ENCODE measurements around the gene TMEM270. TPM values are rescaled to one million over a fixed set of nuclear protein-coding genes. Genes with fewer than 3 reads are reported as not detected.

The TMEM270 gene
- total RNA-seq, 1 experiment from 2014 or later, result not detected

- H3K36me3 Mint-ChIP-seq (ENCODE audit: insufficient read depth, unreplicated experiment), result no peaks in the 10 kb centered on the region
- ChIA-PET CTCF (interaction anchor here (0.7 to 1.7 kb wide), 5 partner anchors 9 to 569 kb away, joined by 3 to 11 read pairs (median 4); no protein-coding TSS in a partner anchor), POLR2A (interaction anchor here (0.9 to 2.3 kb wide), 3 partner anchors 10 to 19 kb away, joined by 3 to 8 read pairs (median 7); partner anchors contain the start of gene METTL27)
- H3K27ac Mint-ChIP-seq (ENCODE audit: low read depth, unreplicated experiment), result no peak overlapping the region
- TF ChIP-seq CTCF (IDR thresholded peaks at IDR 0.05; ENCODE audit: unreplicated experiment), result no peak
- H3K27me3 Mint-ChIP-seq (ENCODE audit: insufficient read depth, unreplicated experiment), result no peaks in the 10 kb centered on the region
- H3K4me1 Mint-ChIP-seq (ENCODE audit: insufficient read depth, unreplicated experiment), result peaks cover 32% of the 10 kb centered on the region
- BruUV-seq (replicated peaks), result no TSS peak
- no peaks in the 10 kb centered on the region for H3K9me3 Mint-ChIP-seq (ENCODE audit: unreplicated experiment)
- no peak overlapping the region for H3K4me3 Mint-ChIP-seq (ENCODE audit: unreplicated experiment)
- DNase-seq (ENCODE audit: unreplicated experiment), result no peak
- intact Hi-C loops (cut with micrococcal nuclease), result no loop called here
Measured at GRCh38 chr7:73831834-73832651, 28.9 kb upstream of the TMEM270 start.

GRCh38 chr7:73832806-73833205, 28.2 kb upstream of the TMEM270 start:
- peaks cover 24% of the 10 kb centered on the region for H3K4me1 Mint-ChIP-seq (ENCODE audit: insufficient read depth, unreplicated experiment)
- H3K36me3 Mint-ChIP-seq (ENCODE audit: insufficient read depth, unreplicated experiment), result no peaks in the 10 kb centered on the region
- intact Hi-C loops (cut with micrococcal nuclease), result no loop called here
- H3K27me3 Mint-ChIP-seq (ENCODE audit: insufficient read depth, unreplicated experiment), result no peaks in the 10 kb centered on the region
- POLR2A ChIA-PET, result interaction anchor here (0.6 to 2.3 kb wide), 4 partner anchors 9 to 123 kb away, joined by 3 to 8 read pairs (median 5); partner anchors contain the start of gene METTL27
- no peak overlapping the region for H3K27ac Mint-ChIP-seq (ENCODE audit: low read depth, unreplicated experiment)
- DNase-seq (ENCODE audit: unreplicated experiment), result no peak
- TF ChIP-seq CTCF (IDR thresholded peaks at IDR 0.05; ENCODE audit: unreplicated experiment), result no peak
- no TSS peak for BruUV-seq (replicated peaks)
- CTCF ChIA-PET, result interaction anchor here (0.5 to 1.7 kb wide), 5 partner anchors 10 to 568 kb away, joined by 3 to 11 read pairs (median 4); no protein-coding TSS in a partner anchor
- no peaks in the 10 kb centered on the region for H3K9me3 Mint-ChIP-seq (ENCODE audit: unreplicated experiment)
- H3K4me3 Mint-ChIP-seq (ENCODE audit: unreplicated experiment), result no peak overlapping the region

GRCh38 chr7:73833251-73833919, 27.6 kb upstream of the TMEM270 start:
- POLR2A ChIA-PET, result interaction anchor here (0.6 to 2.3 kb wide), 6 partner anchors 9 to 124 kb away, joined by 3 to 8 read pairs (median 5); partner anchors contain the start of genes ABHD11 and METTL27
- Mint-ChIP-seq H3K4me1 (ENCODE audit: insufficient read depth, unreplicated experiment) (peaks cover 22% of the 10 kb centered on the region), H3K27ac (ENCODE audit: low read depth, unreplicated experiment) (peak overlapping the region; percentile 69), H3K36me3 (ENCODE audit: insufficient read depth, unreplicated experiment) (no peaks in the 10 kb centered on the region), H3K27me3 (ENCODE audit: insufficient read depth, unreplicated experiment) (no peaks in the 10 kb centered on the region), H3K4me3 (ENCODE audit: unreplicated experiment) (no peak overlapping the region), H3K9me3 (ENCODE audit: unreplicated experiment) (no peaks in the 10 kb centered on the region)
- no TSS peak for BruUV-seq (replicated peaks)
- CTCF ChIA-PET, result interaction anchor here (0.5 to 1.8 kb wide), 5 partner anchors 11 to 567 kb away, joined by 3 to 6 read pairs (median 3); no protein-coding TSS in a partner anchor
- no peak for DNase-seq (ENCODE audit: unreplicated experiment)
- intact Hi-C loops (cut with micrococcal nuclease), result no loop called here
- TF ChIP-seq CTCF (IDR thresholded peaks at IDR 0.05; ENCODE audit: unreplicated experiment), result no peak
